LNCaP clone FGC (cell line): ENCODE measurements around the gene CINP.
A peak's percentile ranks its signal among the peaks of the same experiment; 100 is the strongest.

ENCODE experiments used
- DNase-seq: peaks from one replicate; pipeline ENCODE4 v3.0.0-alpha.2; 2011; ENCODE audit warnings: low read depth
- H3K4me3 ChIP-seq: 2 replicates; pipeline ENCODE4 v1.5.1; 2011; ENCODE audit warnings: mild to moderate bottlenecking, low read depth, low read length, control low read depth
- CTCF ChIP-seq: IDR thresholded peaks from 2 replicates; pipeline ENCODE4 v1.5.1; 2012; ENCODE audit warnings: mild to moderate bottlenecking; ENCODE audit not compliant: control insufficient read depth, insufficient read depth; ENCODE audit errors: extremely low read depth

CINP gene

GRCh38 chr14:102317564-102318248 lies 45.0 kb downstream of the CINP start:
- no peak for DNase-seq
- TF ChIP-seq CTCF, result peak; percentile 27; the same call in 1 of the 2 replicates
- peak overlapping the region; percentile 53 for H3K4me3 ChIP-seq

- TF ChIP-seq CTCF, result peak; percentile 79
- peak overlapping the region; percentile 53 for H3K4me3 ChIP-seq
- peak; percentile 76 for DNase-seq
Observed at GRCh38 chr14:102316743-102317563, 45.7 kb downstream of the CINP start.

GRCh38 chr14:102316338-102316742 lies 46.4 kb downstream of the CINP start:
- no peak for DNase-seq
- no peak for TF ChIP-seq CTCF
- H3K4me3 ChIP-seq, result peak overlapping the region; percentile 53

GRCh38 chr14:102315121-102315520 lies 47.6 kb downstream of the CINP start:
- DNase-seq, result no peak
- H3K4me3 ChIP-seq, result no peak overlapping the region
- no peak for TF ChIP-seq CTCF

GRCh38 chr14:102314242-102315011 lies 48.3 kb downstream of the CINP start:
- peak overlapping the region; percentile 48 for H3K4me3 ChIP-seq
- TF ChIP-seq CTCF, result peak; percentile 99
- no peak for DNase-seq

GRCh38 chr14:102304611-102305506 lies 57.8 kb downstream of the CINP start, which contains the start of gene MOK:
Gene MOK (minus strand): TSS chr14:102305164. CDS start chr14:102304968, 196 bp downstream.
- peak within 1 kb of the TSS; percentile 83 for H3K4me3 ChIP-seq
- peak; percentile 85 for DNase-seq
- TF ChIP-seq CTCF, result no peak
